PC-9 (cell line): Measurements from ENCODE around the gene KRT39. TPM values are rescaled to one million over a fixed set of nuclear protein-coding genes. Genes with fewer than 3 reads are reported as not detected.
"Not testable (repeated sequence)": the region's sequence is repeated elsewhere in the genome, so short reads cannot be mapped to it uniquely, and the experiment has no call there.

Experiments used
- BruUV-seq: library from RNA; stranded (reverse); fragments of 400-500 nt; replicated peaks from 2 replicates; lab custom pipeline; 2021; lab: Mats Ljungman, UMichigan
- CTCF ChIA-PET: fragments of 300-600 bp; sonication (Branson Sonifier 250); formaldehyde crosslinking; loops from one replicate; lab custom pipeline; 2022; ENCODE audit warnings: antibody characterized with exemption; lab: Charles Lee
- POLR2A ChIA-PET: fragments of 300-600 bp; sonication (Branson Sonifier 250); formaldehyde crosslinking; loops from one replicate; lab custom pipeline; 2022; ENCODE audit warnings: antibody characterized with exemption; ENCODE audit not compliant: unreplicated experiment; lab: Charles Lee
- DNase-seq, 2 experiments: peaks; one replicate each; pipeline versions ENCODE4 v3.0.0 to v3.0.0-alpha.2; 2015 to 2022; ENCODE audit warnings: mixed read lengths in 1 of 2
- H2AFZ ChIP-seq: fragments of 200-600 bp; sonication (generic); 2 replicates; pipeline ENCODE4 v1.8.1; 2017; ENCODE audit warnings: antibody characterized with exemption
- H3F3A ChIP-seq: fragments of 200-600 bp; sonication (generic); 2 replicates; pipeline ENCODE4 v1.8.1; 2017; ENCODE audit warnings: antibody characterized with exemption, mild to moderate bottlenecking, low read depth; ENCODE audit not compliant: insufficient read depth
- H3K27ac ChIP-seq: fragments of 200-600 bp; sonication (generic); 2 replicates; pipeline ENCODE4 v1.6.1; 2016; ENCODE audit warnings: mixed run types
- H3K27me3 ChIP-seq: fragments of 200-600 bp; sonication (generic); 2 replicates; pipeline ENCODE4 v1.6.1; 2016; ENCODE audit warnings: low read depth, mixed run types; ENCODE audit not compliant: insufficient read depth
- H3K36me3 ChIP-seq: fragments of 200-600 bp; sonication (generic); 2 replicates; pipeline ENCODE4 v1.6.1; 2016; ENCODE audit warnings: low read depth, mixed run types
- H3K4me1 ChIP-seq: fragments of 200-600 bp; sonication (generic); replicated peaks from 2 replicates; pipeline ENCODE4 v1.6.1; 2016; ENCODE audit warnings: mixed run types; ENCODE audit not compliant: insufficient read depth
- H3K4me2 ChIP-seq: fragments of 200-600 bp; sonication (generic); 2 replicates; pipeline ENCODE4 v1.6.1; 2017; ENCODE audit warnings: mixed run types
- H3K4me3 ChIP-seq: fragments of 200-600 bp; sonication (generic); 2 replicates; pipeline ENCODE4 v1.6.1; 2016; ENCODE audit warnings: mixed run types
- H3K79me2 ChIP-seq: fragments of 200-600 bp; sonication (generic); 2 replicates; pipeline ENCODE4 v1.6.1; 2017; ENCODE audit warnings: low read depth, mixed run types
- H3K9me2 ChIP-seq: fragments of 200-600 bp; sonication (generic); 2 replicates; pipeline ENCODE4 v1.8.1; 2017; ENCODE audit warnings: mild to moderate bottlenecking; ENCODE audit not compliant: insufficient read depth
- H3K9me3 ChIP-seq: fragments of 200-600 bp; sonication (generic); 2 replicates; pipeline ENCODE4 v1.8.1; 2016; ENCODE audit warnings: low read depth; ENCODE audit not compliant: insufficient read depth
- H4K20me1 ChIP-seq: fragments of 200-600 bp; sonication (generic); 2 replicates; pipeline ENCODE4 v1.8.1; 2017; ENCODE audit not compliant: insufficient read depth
- CTCF ChIP-seq: fragments of 200-600 bp; sonication (generic); conservative IDR thresholded peaks from 2 replicates; pipeline ENCODE4 v1.6.1; 2017; ENCODE audit warnings: mixed run types, antibody characterized with exemption, mild to moderate bottlenecking, moderate library complexity
- EZH2 ChIP-seq: fragments of 200-600 bp; sonication (generic); IDR thresholded peaks from 2 replicates; pipeline ENCODE4 v1.8.0; 2017; ENCODE audit warnings: antibody characterized with exemption, low read depth
- intact Hi-C: fragments of 100-400 bp; cut with micrococcal nuclease; formaldehyde crosslinking; loops from one replicate; pipeline ENCODE4 v1.10.0; 2022; ENCODE audit not compliant: unreplicated experiment
- total RNA-seq: library from RNA; stranded (reverse); gene quantifications from 2 replicates; pipeline ENCODE4 v1.2.3, GENCODE V29; 2021

The KRT39 gene
- total RNA-seq, 1 experiment from 2014 or later = not detected

- TF ChIP-seq EZH2 (no peak), CTCF (no peak)
- Histone ChIP-seq H3K4me2 (no peak overlapping the region), H4K20me1 (no peaks in the 10 kb centered on the region), H3K36me3 (no peaks in the 10 kb centered on the region), H2AFZ (no peak overlapping the region), H3K4me1 (peaks cover 11% of the 10 kb centered on the region), H3K4me3 (no peak overlapping the region), H3K9me2 (no peaks in the 10 kb centered on the region), H3K27ac (no peak overlapping the region), H3K79me2 (no peaks in the 10 kb centered on the region), H3K9me3 (peaks cover 4% of the 10 kb centered on the region; the same call in 1 of the 2 replicates), H3K27me3 (no peaks in the 10 kb centered on the region), H3F3A (no peaks in the 10 kb centered on the region; the same call in 1 of the 2 replicates)
- CTCF ChIA-PET = no interaction called here
- DNase-seq = no peak
- intact Hi-C loops = no loop called here
- no TSS peak for BruUV-seq
- POLR2A ChIA-PET = no interaction called here
Observed at GRCh38 chr17:41001795-41002194, 35.0 kb upstream of the KRT39 start.

- H3K4me2 ChIP-seq, H3K9me3 ChIP-seq, H3K4me3 ChIP-seq, DNase-seq, H3K79me2 ChIP-seq, H3K36me3 ChIP-seq, POLR2A ChIA-PET, H3K9me2 ChIP-seq, CTCF ChIA-PET, H3K27me3 ChIP-seq, H3K27ac ChIP-seq, H4K20me1 ChIP-seq, H3F3A ChIP-seq, intact Hi-C loops, BruUV-seq: not testable (repeated sequence)
- H3K4me1 ChIP-seq = peaks cover 11% of the 10 kb centered on the region
- 0 out of 2 replicates have a peak within 1 kb of the TSS, but pooled peaks have one; percentile 1 for H2AFZ ChIP-seq
Observed at GRCh38 chr17:40999563-40999962, 32.8 kb upstream of the KRT39 start, which contains the start of gene KRTAP3-2. Gene KRTAP3-2, minus strand, starts transcription at chr17:40999906. Its CDS starts 53 bp downstream, at chr17:40999853.

GRCh38 chr17:40997361-40997760, 30.6 kb upstream of the KRT39 start:
- intact Hi-C loops = no loop called here
- no peak overlapping the region for H3K4me2 ChIP-seq
- 0 out of 2 replicates have a peak, but pooled peaks cover 4% of the 10 kb centered on the region for H3K9me3 ChIP-seq
- no peak for DNase-seq
- H3K79me2 ChIP-seq = no peaks in the 10 kb centered on the region
- H3K9me2 ChIP-seq = no peaks in the 10 kb centered on the region
- H3K4me1 ChIP-seq = peaks cover 1% of the 10 kb centered on the region
- no peaks in the 10 kb centered on the region for H4K20me1 ChIP-seq
- 0 out of 2 replicates have a peak overlapping the region, but pooled peaks have one; percentile 0 for H2AFZ ChIP-seq
- H3F3A ChIP-seq = no peaks in the 10 kb centered on the region; the same call in 1 of the 2 replicates
- no peak for TF ChIP-seq EZH2
- no peak for TF ChIP-seq CTCF
- POLR2A ChIA-PET = no interaction called here
- H3K27me3 ChIP-seq = no peaks in the 10 kb centered on the region
- H3K27ac ChIP-seq = no peak overlapping the region
- H3K4me3 ChIP-seq = no peak overlapping the region
- no peaks in the 10 kb centered on the region for H3K36me3 ChIP-seq
- BruUV-seq = no TSS peak
- CTCF ChIA-PET = no interaction called here

- ChIA-PET CTCF (no interaction called here), POLR2A (interaction anchor here (0.7 kb wide), 1 partner anchor 107 kb away, joined by 5 read pairs; no protein-coding TSS in a partner anchor)
- H3K27ac ChIP-seq = no peak overlapping the region
- H4K20me1 ChIP-seq = no peaks in the 10 kb centered on the region
- no peaks in the 10 kb centered on the region for H3K79me2 ChIP-seq
- no peaks in the 10 kb centered on the region for H3K4me1 ChIP-seq
- no peaks in the 10 kb centered on the region for H3K27me3 ChIP-seq
- no peaks in the 10 kb centered on the region for H3K9me2 ChIP-seq
- 0 out of 2 replicates have a peak, but pooled peaks cover 4% of the 10 kb centered on the region for H3K9me3 ChIP-seq
- H2AFZ ChIP-seq = no peak overlapping the region
- intact Hi-C loops = no loop called here
- H3F3A ChIP-seq = no peaks in the 10 kb centered on the region
- H3K4me2 ChIP-seq = no peak overlapping the region
- TF ChIP-seq CTCF = no peak
- TF ChIP-seq EZH2 = no peak
- no peak for DNase-seq
- H3K36me3 ChIP-seq = no peaks in the 10 kb centered on the region
- no peak overlapping the region for H3K4me3 ChIP-seq
- BruUV-seq = no TSS peak
Observed at GRCh38 chr17:40996829-40997228, 30.1 kb upstream of the KRT39 start.
